HepG2 (cell line): ENCODE results near the gene IMP3. TPM values are rescaled to one million over a fixed set of nuclear protein-coding genes. Genes with fewer than 3 reads are reported as not detected.
A peak's percentile ranks its signal among the peaks of the same experiment; 100 is the strongest.

ENCODE experiments used
- ASH2L ChIP-seq: fragments of 300-600, 200-600 bp; sonication (generic); IDR thresholded peaks from 2 replicates; pipeline ENCODE4 v1.7.0; 2017; ENCODE audit warnings: low read depth, mild to moderate bottlenecking, moderate library complexity, mixed read lengths, low read length; ENCODE audit not compliant: insufficient read length
- ATF4 ChIP-seq, 2 experiments: fragments of 450-650 bp in 1 of 2; sonication (generic) in 1 of 2; formaldehyde crosslinking; IDR thresholded peaks; 2 replicates each; pipeline versions ENCODE4 v1.5.0 to v1.8.0; 2020 to 2022; ENCODE audit warnings: mild to moderate bottlenecking in 1 of 2, missing genetic modification reagents in 1 of 2
- IKZF1 ChIP-seq: fragments of 450-650 bp; IDR thresholded peaks from 2 replicates; pipeline ENCODE4 v1.7.1; 2016
- MTA1 ChIP-seq: sonication (generic); formaldehyde crosslinking; IDR thresholded peaks from 2 replicates; pipeline ENCODE4 v1.4.0; 2020; ENCODE audit warnings: missing genetic modification reagents, mild to moderate bottlenecking, borderline replicate concordance
- PAXIP1 ChIP-seq: sonication (generic); formaldehyde crosslinking; conservative IDR thresholded peaks from 2 replicates; pipeline ENCODE4 v1.4.0; 2020; ENCODE audit warnings: mild to moderate bottlenecking, missing genetic modification reagents, moderate library complexity
- PITX1 ChIP-seq: sonication (generic); formaldehyde crosslinking; IDR thresholded peaks from 2 replicates; pipeline ENCODE4 v1.5.1; 2020; ENCODE audit warnings: mild to moderate bottlenecking, missing genetic modification reagents
- ZFP36 ChIP-seq: fragments of 150-350 bp; IDR thresholded peaks from 2 replicates; pipeline ENCODE4 v1.6.1; 2018; ENCODE audit warnings: borderline replicate concordance, low read length, low read depth; ENCODE audit not compliant: partially characterized antibody
- ZNF264 ChIP-seq: sonication (generic); formaldehyde crosslinking; IDR thresholded peaks from 2 replicates; pipeline ENCODE4 v1.4.0; 2020; ENCODE audit warnings: missing genetic modification reagents
- ZNF331 ChIP-seq: sonication (generic); formaldehyde crosslinking; IDR thresholded peaks from 2 replicates; pipeline ENCODE4 v1.4.0; 2020; ENCODE audit warnings: missing genetic modification reagents
- ZNF609 ChIP-seq: sonication (generic); formaldehyde crosslinking; IDR thresholded peaks from 2 replicates; pipeline ENCODE4 v1.4.0; 2020; ENCODE audit warnings: mild to moderate bottlenecking, missing genetic modification reagents, borderline replicate concordance
- ZNF691 ChIP-seq: sonication (generic); formaldehyde crosslinking; IDR thresholded peaks from 2 replicates; pipeline ENCODE4 v1.4.0; 2020; ENCODE audit warnings: missing genetic modification reagents, low read depth, mild to moderate bottlenecking, borderline replicate concordance
- ZSCAN30 ChIP-seq: sonication (generic); formaldehyde crosslinking; IDR thresholded peaks from 2 replicates; pipeline ENCODE4 v1.5.0; 2020; ENCODE audit warnings: mild to moderate bottlenecking, missing genetic modification reagents
- polyA plus RNA-seq, 8 experiments: library from polyadenylated mRNA; depleted of rRNA in 3 of 8; stranded (reverse) in 7 of 8; unstranded in 1 of 8; fragments of >200 nt; fragmentation: Illumina TruSeq in 4 of 8; extraction: Trizol in 4 of 8; gene quantifications; 2 replicates each; pipeline versions ENCODE4 v1.2.1 to v1.2.3, GENCODE V29; 2011 to 2016; ENCODE audit warnings: low read depth in 4 of 8, missing spikeins in 1 of 8, mixed read lengths in 1 of 8; ENCODE audit not compliant: insufficient read depth in 1 of 8
- total RNA-seq, 5 experiments: library from RNA; depleted of rRNA; stranded (reverse); fragments of >200 nt; fragmentation: Illumina TruSeq; extraction: Trizol; gene quantifications; 2 replicates each; pipeline ENCODE4 v1.2.3, GENCODE V29; 2016; ENCODE audit warnings: low read depth in 1 of 5

Gene IMP3
- total and polyA plus RNA-seq, 2 of the 13 experiments (the other 11 are each of a cell fraction or from before 2014, with no cell fraction given) = 38.3 to 143 TPM

GRCh38 chr15:75663931-75664421 lies 24.0 kb upstream of the IMP3 start (continued):
- TF ChIP-seq PAXIP1 (CRISPR knock-in tag) (peak; percentile 71), ZSCAN30 (CRISPR knock-in tag) (no peak), ASH2L (no peak), PITX1 (peak; percentile 49; the same call in 1 of the 2 replicates), MTA1 (CRISPR knock-in tag) (peak; percentile 73; the same call in 1 of the 2 replicates), ATF4 (CRISPR knock-in tag; IDR thresholded peaks at IDR 0.05) (0 out of 4 replicates have a peak, but pooled peaks of 1 of the 2 experiments have one; percentile 28), ZNF264 (no peak), IKZF1 (no peak), ZNF609 (CRISPR knock-in tag) (peak; percentile 79; the same call in 1 of the 2 replicates), ZFP36 (no peak), ZNF691 (CRISPR knock-in tag) (no peak), ZNF331 (CRISPR knock-in tag) (no peak)
